AG10803 (cell line): ENCODE data around the gene RASSF3.

ENCODE experiments used
- DNase-seq: peaks from one replicate; pipeline ENCODE4 v3.0.0; 2010; ENCODE audit warnings: low read depth
- H3K4me3 ChIP-seq: 2 replicates; pipeline ENCODE4 v1.5.1; 2011; ENCODE audit warnings: mild to moderate bottlenecking, low read length, control low read depth
- CTCF ChIP-seq: conservative IDR thresholded peaks from 2 replicates; pipeline ENCODE4 v1.5.1; 2011; ENCODE audit warnings: mild to moderate bottlenecking, low read length, control low read depth, inconsistent platforms

RASSF3 gene

DNA sequence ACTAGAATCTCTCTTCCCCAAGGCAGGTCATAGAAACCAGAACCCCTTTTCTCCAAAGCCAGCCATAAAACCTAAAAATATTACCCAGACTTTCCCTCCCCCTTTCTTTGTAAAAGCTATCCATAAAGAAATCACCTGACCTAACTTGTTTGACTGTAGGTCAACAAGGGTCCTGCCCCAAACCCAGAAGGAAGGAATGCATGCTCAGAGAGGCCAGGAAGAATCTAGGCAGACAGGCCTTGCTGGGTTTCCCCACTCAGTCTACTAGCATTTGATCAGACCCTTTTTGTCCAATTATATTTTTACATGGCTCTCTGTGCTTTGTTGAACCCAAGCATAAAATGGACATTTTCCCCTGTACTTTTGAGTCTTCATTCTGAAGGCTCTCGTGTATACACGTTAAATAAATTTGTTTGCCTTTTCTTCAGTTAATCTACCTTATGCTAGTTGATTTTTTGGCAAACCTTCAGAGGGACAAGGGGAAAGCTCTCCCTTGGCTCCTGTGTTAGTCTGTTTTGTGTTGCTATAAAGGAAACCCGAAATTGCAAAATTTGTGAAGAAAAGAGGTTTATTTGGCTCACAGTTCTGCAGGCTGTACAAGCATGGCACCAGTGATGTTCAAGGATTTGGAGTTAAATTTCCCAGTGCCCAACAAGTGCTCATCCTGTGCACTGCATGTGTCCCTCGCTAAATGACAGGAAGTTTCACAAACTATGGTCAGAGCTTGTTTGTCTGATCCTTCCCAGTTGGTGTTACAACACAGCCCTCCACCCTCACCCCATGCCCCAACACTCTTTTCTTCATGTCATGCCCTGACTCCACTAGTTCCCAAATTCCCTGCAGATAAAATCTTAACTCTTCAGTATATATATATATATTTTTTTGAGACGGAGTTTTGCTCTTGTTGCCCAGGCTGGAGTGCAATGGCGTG lies 14.2 kb upstream of the RASSF3 start:
- DNase-seq: no peak
- H3K4me3 ChIP-seq: no peak overlapping the region
- TF ChIP-seq CTCF: no peak

- no peak for TF ChIP-seq CTCF
- DNase-seq: no peak
- H3K4me3 ChIP-seq: no peak overlapping the region
Observed at GRCh38 chr12:64598831-64599230, 11.5 kb upstream of the RASSF3 start.

- DNase-seq: no peak
- TF ChIP-seq CTCF: no peak
- H3K4me3 ChIP-seq: no peak overlapping the region
Observed at GRCh38 chr12:64600164-64600561, 10.1 kb upstream of the RASSF3 start.

GRCh38 chr12:64603183-64603841 lies 7.0 kb upstream of the RASSF3 start:
- DNase-seq: no peak
- no peak for TF ChIP-seq CTCF
- no peak overlapping the region for H3K4me3 ChIP-seq

DNA sequence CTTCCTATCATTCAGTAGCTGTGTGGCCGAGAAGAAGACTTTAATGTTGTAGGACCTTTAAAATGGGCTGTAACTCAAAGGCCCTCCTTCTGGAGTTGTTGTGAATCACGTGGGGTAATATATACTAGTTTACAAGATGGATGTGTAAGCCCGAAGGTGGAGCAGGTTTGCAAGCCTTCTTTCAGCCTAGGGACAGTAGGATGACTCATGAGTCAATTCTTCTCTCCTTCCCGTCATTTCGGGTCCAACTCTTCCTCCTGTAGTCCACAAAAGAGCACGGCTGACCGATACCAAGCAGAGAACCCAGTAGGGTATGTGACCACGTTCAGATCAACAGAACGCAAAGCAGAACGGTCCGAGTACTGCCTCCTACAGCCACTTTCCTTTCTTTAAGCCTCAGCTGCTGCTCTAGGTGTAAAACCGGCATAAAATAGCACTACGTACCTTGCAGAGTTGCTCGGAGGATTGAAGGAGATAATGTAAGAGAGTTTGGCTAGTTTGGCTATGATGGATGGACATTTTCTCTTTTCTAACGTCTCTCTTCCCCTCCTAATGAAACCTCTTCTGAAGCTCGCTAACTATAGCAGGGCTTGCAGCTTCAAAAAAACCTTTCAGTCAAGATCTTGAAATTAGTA lies 1.3 kb upstream of the RASSF3 start:
- TF ChIP-seq CTCF: peak; percentile 10; the same call in 1 of the 2 replicates
- peak overlapping the region; percentile 77 for H3K4me3 ChIP-seq
- peak; percentile 28 for DNase-seq

- DNase-seq: no peak
- peak overlapping the region; percentile 77 for H3K4me3 ChIP-seq
- TF ChIP-seq CTCF: no peak
Observed at GRCh38 chr12:64609536-64610078, 688 bp upstream of the RASSF3 start.
